HG03432 (cell line): ENCODE measurements around the gene RPL9.
"Not testable (repeated sequence)": the region's sequence is repeated elsewhere in the genome, so short reads cannot be mapped to it uniquely, and the experiment has no call there.

Experiments used
- ATAC-seq: cut with Tn5 transposase; IDR thresholded peaks from one replicate; pipeline ENCODE4 v1.9.1; 2021; ENCODE audit warnings: mild to moderate bottlenecking, moderate library complexity; ENCODE audit not compliant: unreplicated experiment

The RPL9 gene

DNA sequence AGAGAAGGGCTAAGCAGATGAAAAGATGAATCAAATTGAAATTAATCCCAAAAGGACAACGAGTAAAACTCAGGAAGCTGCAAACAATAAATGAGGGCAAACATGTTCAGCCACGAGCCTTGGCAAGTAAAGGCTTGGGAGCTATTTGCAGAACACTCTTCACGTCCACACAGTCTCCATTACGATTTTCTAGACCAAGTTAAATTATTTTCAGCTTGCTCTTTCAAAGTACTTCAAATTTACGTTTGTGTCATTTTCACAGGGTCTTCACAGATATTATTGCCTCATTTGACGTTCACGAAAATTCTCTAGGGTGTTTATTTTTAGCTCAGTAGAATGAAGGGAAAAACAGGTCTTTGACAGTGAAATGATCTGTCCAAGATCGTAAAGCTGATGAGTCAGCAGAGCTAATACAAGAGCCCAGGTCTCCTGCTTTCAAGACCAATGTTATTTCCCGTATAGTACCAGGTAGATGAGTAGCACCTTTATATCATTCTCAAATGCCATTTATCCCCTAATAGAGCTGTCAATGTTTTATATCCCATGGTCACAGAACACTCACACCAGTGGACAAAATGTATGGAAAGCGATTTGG is 31.1 kb downstream of the RPL9 start:
- ATAC-seq: no peak

DNA sequence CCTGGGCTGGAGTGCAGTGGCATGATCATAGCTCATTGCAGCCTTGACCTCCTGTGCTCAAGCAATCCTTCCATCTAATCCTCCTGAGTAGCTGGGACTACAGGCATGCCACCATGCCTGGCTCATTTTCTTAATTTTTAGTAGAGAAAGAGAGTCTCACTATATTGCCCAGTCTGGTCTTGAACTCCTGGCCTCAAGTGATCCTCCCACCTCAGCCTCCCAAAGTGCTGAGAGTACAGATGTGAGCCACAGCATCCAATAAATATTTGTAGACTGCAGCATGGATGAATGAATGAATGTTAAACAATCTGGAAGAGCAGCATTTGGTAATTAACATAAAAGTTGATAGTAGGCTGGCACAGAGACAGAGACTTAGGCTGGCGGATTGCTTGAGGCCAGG is 32.0 kb downstream of the RPL9 start:
- no peak for ATAC-seq

DNA sequence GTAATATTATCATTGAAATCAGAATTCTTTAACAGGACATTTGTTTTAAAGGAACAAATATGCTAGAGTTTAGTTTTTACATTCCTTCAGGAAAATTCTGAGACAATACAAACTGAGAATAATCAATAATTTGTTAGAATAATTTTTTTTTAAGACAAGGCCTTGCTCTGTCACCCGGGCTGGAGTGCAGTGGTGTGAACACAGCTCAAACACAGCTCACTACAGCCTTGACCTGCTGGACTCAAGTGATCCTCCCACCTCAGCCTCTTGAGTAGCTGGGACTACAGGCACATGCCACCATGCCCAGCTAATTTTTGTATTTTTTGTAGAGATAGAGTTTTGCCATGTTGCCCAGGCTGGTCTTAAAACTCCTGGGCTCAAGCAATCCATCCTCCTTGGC is 33.4 kb downstream of the RPL9 start:
- not testable (repeated sequence) for ATAC-seq

DNA sequence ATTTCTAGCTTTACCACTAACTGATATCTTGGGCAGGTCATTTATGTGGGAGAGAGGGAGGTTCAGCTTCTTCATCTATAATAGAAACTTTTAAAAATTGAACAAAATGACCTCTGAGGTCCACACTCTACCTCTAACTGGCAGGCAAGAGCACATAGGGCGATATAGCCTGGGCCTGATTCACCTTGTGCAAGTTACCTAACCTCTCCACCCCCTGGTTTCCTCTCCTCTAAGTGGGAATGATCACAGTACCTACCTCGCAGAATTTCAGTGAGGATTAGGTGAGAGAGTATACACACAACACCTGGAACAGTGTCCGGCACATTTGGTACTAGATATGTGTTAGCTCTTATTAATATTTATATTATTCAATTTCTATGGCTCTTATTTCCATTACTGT is 36.5 kb downstream of the RPL9 start:
- no peak for ATAC-seq

DNA sequence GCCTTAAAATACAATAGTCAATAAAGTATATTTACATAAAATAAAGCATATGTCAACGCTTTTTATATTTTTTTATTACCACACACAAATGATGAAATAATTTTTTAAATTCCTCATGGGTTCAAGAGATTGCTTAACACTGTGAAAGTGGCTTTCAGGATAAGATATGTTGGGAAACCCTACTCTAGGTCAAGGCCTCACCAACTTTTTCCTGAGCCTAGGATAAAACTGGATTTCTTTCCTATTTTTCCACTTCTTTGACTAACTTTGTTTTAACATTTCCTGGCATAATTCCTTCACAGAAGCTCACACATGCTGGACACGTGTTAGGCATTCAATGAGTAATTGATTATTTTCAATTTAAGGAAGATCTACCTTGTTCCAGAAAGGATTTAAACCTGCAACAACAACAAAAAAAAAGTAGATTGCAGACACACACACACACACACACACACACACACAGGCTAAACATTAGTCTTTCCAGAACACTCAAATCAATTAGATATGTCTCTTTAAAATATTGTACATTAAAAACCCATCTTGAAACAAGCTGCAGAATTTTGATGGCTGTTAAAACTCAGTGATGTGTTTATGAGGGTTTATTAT is 42.9 kb downstream of the RPL9 start:
- ATAC-seq: no peak

DNA sequence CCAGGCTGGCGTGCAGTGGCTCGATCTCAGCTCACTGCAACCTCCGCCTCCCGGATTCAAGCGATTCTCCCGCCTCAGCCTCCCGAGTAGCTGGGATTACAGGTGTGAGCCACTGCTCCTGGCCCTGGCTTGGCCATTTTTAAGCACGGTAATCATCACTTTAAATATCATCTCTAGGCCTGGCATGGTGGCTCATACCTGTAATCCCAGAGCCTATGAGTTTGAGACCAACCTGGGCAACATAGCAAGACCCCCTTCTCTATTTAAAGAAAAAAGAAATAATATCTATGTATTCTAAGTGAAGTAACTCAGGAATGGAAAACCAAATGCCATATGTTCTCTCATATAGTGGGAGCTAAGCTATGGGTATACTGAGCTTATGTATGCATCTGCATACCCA is 47.2 kb downstream of the RPL9 start:
- ATAC-seq: not testable (repeated sequence)

DNA sequence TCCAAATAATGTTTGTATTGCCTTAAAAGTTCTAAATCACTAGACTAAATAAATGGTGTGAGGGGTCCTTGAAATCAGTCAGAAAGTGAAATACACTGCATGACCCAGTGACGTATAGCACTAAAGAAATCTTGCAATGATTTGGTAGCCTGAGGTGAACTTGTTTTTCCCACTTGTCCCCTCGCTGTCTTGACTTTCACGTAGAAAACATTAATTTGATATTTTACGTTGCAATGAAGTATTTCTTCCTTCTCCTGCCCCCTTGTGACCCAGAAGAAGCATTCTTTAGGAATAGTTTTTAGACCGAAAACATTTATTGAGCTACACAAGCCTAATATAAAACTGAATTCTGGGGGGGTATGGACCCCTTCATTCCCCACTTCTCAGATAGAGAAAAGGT is 48.3 kb downstream of the RPL9 start:
- no peak for ATAC-seq

DNA sequence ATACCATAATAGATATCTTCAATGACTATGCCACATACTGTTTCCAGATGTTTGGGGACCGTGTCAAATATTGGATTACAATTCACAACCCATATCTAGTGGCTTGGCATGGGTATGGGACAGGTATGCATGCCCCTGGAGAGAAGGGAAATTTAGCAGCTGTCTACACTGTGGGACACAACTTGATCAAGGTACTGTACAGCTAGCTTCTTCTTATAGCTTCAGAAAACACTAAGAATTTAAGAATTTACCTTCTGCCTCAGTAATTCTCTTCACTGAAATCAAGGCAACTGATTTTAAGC is 51.2 kb downstream of the RPL9 start:
- no peak for ATAC-seq

DNA sequence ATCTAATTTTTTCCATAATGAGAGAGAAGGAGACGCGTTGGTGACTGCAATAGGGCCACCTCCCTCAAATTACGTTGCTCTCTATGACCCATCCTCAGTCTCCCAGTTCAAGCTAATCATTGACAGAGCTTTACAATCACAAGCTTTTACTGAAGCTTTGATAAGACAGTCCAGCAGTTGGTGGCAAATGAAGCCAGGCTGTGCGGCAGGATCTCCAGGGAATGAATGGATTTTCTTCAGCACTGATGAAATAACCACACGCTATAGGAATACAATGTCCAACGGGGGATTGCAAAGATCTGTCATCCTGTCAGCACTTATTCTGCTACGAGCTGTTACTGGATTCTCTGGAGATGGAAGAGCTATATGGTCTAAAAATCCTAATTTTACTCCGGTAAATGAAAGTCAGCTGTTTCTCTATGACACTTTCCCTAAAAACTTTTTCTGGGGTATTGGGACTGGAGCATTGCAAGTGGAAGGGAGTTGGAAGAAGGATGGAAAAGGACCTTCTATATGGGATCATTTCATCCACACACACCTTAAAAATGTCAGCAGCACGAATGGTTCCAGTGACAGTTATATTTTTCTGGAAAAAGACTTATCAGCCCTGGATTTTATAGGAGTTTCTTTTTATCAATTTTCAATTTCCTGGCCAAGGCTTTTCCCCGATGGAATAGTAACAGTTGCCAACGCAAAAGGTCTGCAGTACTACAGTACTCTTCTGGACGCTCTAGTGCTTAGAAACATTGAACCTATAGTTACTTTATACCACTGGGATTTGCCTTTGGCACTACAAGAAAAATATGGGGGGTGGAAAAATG is 51.7 kb downstream of the RPL9 start, which contains the start of gene KLB:
Gene KLB (plus strand): TSS at position 168 of the 821 bp plus-strand sequence. CDS start 20 bp downstream, at position 188.
- no peak for ATAC-seq
